HG02870 (cell line): ENCODE measurements around the gene NCS1.
A peak's percentile ranks its signal among the peaks of the same experiment; 100 is the strongest.

ENCODE experiments used
- ATAC-seq: cut with Tn5 transposase; IDR thresholded peaks from one replicate; pipeline ENCODE4 v1.9.1; 2021; ENCODE audit warnings: mild to moderate bottlenecking, moderate library complexity; ENCODE audit not compliant: unreplicated experiment

Gene NCS1

GRCh38 chr9:130172161-130172857, at the start of gene NCS1:
TSS of gene NCS1 (plus strand) at chr9:130172404. CDS start at chr9:130172664, 260 bp downstream.
- no peak for ATAC-seq

GRCh38 chr9:130122456-130122855, 49.7 kb upstream of the NCS1 start:
- ATAC-seq, result no peak

- no peak for ATAC-seq
These were observed 47.9 kb upstream of the NCS1 start for GRCh38 chr9:130124085-130124860.

- ATAC-seq, result no peak
These were observed 45.3 kb upstream of the NCS1 start for GRCh38 chr9:130126721-130127433.

GRCh38 chr9:130128251-130128650, 44.0 kb upstream of the NCS1 start:
- ATAC-seq, result peak; percentile 33

DNA sequence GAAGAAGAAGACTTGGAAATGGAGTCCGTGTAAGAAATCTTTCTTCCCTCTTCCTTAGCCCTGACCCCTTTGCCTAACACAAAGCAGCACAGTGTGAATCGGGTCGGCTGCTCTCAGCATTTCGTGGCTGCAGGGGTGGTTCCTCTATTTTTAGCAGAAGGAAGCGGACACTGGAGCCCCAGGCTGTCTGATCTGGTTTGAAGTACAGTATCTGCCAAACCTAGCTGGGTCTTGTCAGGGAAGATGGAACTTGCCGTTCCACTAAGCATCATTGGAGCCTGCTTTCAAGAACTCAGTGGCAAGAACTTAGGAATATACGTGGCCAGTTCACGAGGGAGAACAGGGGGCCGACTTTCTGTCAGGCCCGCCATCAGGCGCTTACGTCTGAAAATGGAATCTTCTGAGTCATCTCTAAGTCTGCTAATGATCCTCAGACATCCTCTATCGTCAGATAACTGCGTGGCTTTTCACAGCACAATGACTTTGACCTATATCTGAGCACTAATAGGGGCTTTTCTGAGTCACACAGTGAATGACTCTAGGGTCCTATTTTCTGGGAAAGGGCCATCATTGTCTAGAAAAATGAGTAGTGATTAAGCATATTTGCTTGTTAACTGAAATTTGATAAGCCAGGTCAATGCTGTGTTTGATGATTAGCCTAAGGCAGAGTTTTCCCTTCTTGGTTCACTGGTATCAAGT, 43.3 kb upstream of the NCS1 start:
- peak; percentile 73 for ATAC-seq

GRCh38 chr9:130129432-130130061, 42.7 kb upstream of the NCS1 start:
- peak; percentile 8 for ATAC-seq

DNA sequence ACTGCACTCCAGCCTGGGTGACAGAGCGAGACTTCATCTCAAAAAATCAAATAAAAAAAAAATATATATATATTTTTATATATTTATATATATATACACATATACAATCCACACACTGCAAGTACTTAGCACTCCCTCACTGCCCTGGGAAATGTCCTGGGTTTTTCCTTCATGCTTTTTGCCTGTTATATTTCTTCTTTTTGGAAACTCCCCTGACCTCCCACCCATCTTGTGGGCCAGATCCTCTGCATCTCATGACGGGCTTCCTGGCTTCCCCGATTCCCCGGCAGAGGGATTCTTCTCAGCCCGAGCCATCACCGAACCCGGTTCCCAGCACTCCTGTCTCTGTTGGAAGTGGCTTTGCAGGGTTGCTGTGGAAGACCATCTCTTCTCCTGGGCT, 39.5 kb upstream of the NCS1 start:
- ATAC-seq, result no peak

- ATAC-seq, result no peak
These were observed 35.0 kb upstream of the NCS1 start for GRCh38 chr9:130137081-130137640.

DNA sequence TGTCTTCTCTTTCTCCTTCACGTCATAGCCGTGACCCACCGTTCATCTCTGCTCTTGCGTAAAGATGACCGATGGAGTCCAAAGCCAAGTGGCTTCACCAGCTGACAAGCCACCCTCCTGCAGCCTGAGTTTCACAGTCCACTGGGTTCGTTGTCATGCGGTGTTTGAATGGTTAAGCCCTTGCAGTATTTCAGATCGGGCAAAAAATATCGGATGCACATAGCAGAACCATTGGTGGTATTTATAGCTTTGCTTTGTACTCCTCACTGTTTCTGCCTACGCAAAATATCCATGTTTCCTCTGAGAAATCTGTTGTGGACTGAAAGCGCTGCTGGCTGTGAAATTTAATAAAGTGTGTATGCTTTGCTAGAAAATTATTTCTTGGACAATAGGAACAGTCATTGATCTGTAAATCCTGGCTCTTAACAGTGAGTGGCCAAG, 34.5 kb upstream of the NCS1 start:
- no peak for ATAC-seq

GRCh38 chr9:130138171-130138653, 34.0 kb upstream of the NCS1 start:
- ATAC-seq, result no peak

DNA sequence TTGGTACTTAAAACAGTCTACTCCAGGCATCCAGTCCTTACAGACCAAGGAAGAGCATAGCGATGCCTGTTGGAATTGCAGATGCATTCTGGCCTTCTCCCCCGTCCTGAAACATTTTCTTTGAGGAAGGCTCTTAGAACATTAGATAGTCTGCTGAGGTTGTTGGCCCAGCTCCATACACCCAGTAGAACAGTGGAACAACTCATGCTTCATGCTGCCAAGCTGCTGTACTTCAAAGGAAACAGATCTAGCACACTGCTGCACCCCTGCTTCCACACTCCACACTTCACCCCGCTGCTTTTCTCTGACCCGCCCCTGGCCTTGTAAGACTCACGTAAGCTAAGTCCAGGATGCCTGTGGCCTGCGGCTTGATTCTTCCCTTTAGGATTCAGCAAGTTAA, 33.4 kb upstream of the NCS1 start:
- no peak for ATAC-seq

DNA sequence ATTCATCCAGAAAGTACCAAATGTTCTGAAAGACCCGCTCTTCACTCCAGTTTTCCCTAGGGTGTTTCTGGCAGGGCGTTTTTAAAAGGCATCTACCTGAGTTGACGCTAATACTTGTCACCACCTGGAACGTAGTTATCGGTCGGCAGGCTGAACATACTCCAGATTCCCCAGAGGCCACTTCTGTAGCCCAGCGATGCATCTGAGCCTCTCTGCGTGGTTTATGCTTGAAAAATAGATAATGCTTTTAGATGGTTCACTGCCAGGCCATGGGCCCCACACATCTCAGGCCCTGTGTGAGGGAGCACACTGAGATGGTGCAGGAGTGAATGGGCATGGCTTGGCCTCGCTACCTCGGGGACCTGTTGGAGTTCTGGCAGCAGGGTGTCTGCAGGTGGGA, 33.0 kb upstream of the NCS1 start:
- ATAC-seq, result no peak

DNA sequence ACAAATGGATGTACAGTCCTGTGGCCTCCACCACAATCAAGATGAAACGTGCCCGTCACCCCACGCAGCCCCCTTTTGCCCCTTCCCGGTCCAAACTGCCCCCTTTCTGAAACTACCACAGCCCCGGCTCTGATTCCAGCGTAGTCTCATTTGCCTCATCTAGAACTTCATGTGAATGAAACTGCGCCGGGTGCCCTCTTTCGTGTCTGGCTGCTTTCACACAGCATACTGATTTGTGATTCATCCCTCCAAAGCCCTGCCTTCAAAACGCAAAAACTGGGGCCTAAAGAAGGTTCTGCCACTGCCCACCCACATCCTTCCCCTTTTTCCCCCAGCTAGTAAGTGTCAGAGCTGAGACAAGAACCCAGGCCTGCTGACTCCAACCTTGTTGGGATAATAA, 31.5 kb upstream of the NCS1 start:
- no peak for ATAC-seq

- no peak for ATAC-seq
These were observed 30.1 kb upstream of the NCS1 start for GRCh38 chr9:130142056-130142455.

- ATAC-seq, result no peak
These were observed 29.6 kb upstream of the NCS1 start for GRCh38 chr9:130142641-130143040.

GRCh38 chr9:130143279-130143893, 28.8 kb upstream of the NCS1 start:
- ATAC-seq, result no peak

GRCh38 chr9:130143958-130144366, 28.2 kb upstream of the NCS1 start:
- ATAC-seq, result no peak

GRCh38 chr9:130144703-130145102, 27.5 kb upstream of the NCS1 start:
- ATAC-seq, result no peak

GRCh38 chr9:130145658-130146057, 26.5 kb upstream of the NCS1 start:
- no peak for ATAC-seq
